ENCODE data around the gene PLD5. TPM values are rescaled to one million over a fixed set of nuclear protein-coding genes. Genes with fewer than 3 reads are reported as not detected.
"Not testable (repeated sequence)": the region's sequence is repeated elsewhere in the genome, so short reads cannot be mapped to it uniquely, and the experiment has no call there.

PLD5 gene
- total RNA-seq, 2 donors from 2014 or later = 1.8 TPM; not detected in 1

GRCh38 chr1:242349636-242350035 lies 174.9 kb downstream of the PLD5 start:
- Histone ChIP-seq H3K4me1 (no peaks in the 10 kb centered on the region), H3K36me3 (replicated peaks in 1 of 2; ENCODE audit: insufficient read depth in 1 of 2, low read depth in 2 of 2) (no peaks in the 10 kb centered on the region), H3K9me3 (no peaks in the 10 kb centered on the region), H3K4me3 (no peak overlapping the region), H3K27me3 (no peaks in the 10 kb centered on the region), H3K27ac (no peak overlapping the region)
- intact Hi-C loops (cut with DNase I) = no loop called here
- WGBS, 2 donors = 46 to 60% methylated on average over 1 of the region's 1 CpG
- no peak for DNase-seq
- no peak for TF ChIP-seq POLR2A (IDR thresholded peaks at IDR 0.05)
- TF ChIP-seq CTCF (IDR thresholded peaks at IDR 0.05) = no peak
- ATAC-seq = no peak

DNA sequence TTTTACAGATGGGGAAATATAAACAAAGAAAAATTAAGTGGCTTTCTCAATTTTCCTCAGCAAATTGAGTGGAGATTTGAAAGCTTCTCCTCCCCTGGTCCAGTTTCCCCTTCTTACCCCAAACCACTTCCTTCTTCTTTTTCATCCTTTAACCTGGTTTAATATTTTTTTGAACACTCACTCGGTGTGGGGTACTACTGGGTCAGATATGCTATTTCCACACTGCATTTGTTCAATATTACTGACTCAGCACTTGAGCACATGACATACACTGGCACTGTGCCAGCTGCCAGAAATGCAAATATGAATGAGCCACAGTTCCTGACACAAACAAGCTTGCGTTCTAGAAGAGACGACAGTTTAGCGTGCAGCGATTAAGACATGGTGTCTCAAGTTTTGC lies 193.6 kb downstream of the PLD5 start:
- WGBS, 2 donors = 20 to 30% methylated on average over 5 of the region's 5 CpGs
- H3K36me3 ChIP-seq (replicated peaks in 1 of 2; ENCODE audit: insufficient read depth in 1 of 2, low read depth in 2 of 2) = not testable (repeated sequence)

DNA sequence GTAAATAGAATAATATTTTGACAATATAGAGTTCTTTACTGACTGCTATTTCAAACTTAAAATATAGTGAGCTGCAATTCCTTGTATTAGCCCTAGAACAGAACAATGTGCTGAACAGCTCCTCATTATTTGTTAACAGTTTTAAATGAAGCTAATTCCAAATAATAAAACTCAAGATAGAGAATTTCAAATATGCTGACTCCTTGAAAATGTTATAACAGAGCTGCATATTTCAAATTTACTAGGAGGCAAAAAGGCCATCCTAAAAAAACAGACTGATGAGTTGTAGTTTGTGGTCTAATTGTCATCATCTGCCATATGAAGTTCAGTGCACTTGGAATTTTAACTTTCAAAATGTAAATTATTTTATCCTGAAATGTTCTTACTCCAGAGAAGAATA lies 197.1 kb downstream of the PLD5 start:
- intact Hi-C loops (cut with DNase I); H3K4me3 ChIP-seq; H3K4me1 ChIP-seq; ATAC-seq; DNase-seq; H3K27me3 ChIP-seq; H3K27ac ChIP-seq; H3K36me3 ChIP-seq (replicated peaks in 1 of 2; ENCODE audit: insufficient read depth in 1 of 2, low read depth in 2 of 2); H3K9me3 ChIP-seq: not testable (repeated sequence)

More for the DNA sequence above, 193.6 kb downstream of the PLD5 start:
- H3K27ac ChIP-seq; intact Hi-C loops (cut with DNase I); ATAC-seq; H3K4me3 ChIP-seq; H3K9me3 ChIP-seq; H3K4me1 ChIP-seq; H3K27me3 ChIP-seq: not testable (repeated sequence)
- DNase-seq = peak in 1 of 4 donors; percentile 4

GRCh38 chr1:242321981-242322380 lies 202.5 kb downstream of the PLD5 start:
- H3K36me3 ChIP-seq (replicated peaks in 1 of 2; ENCODE audit: insufficient read depth in 1 of 2, low read depth in 2 of 2); H3K27ac ChIP-seq; H3K27me3 ChIP-seq; H3K9me3 ChIP-seq; intact Hi-C loops (cut with DNase I); DNase-seq; H3K4me1 ChIP-seq; ATAC-seq; H3K4me3 ChIP-seq: not testable (repeated sequence)
- 46 to 50% methylated on average over 7 of the region's 7 CpGs for WGBS, 2 donors

GRCh38 chr1:242318140-242318539 lies 206.4 kb downstream of the PLD5 start:
- no peak for TF ChIP-seq CTCF (IDR thresholded peaks at IDR 0.05)
- TF ChIP-seq POLR2A (IDR thresholded peaks at IDR 0.05) = no peak
- DNase-seq (peak in 2 of 4 donors; percentile 5 to 10), ATAC-seq (no peak)
- Histone ChIP-seq H3K27me3 (no peaks in the 10 kb centered on the region), H3K4me3 (no peak overlapping the region), H3K36me3 (replicated peaks in 1 of 2; ENCODE audit: insufficient read depth in 1 of 2, low read depth in 2 of 2) (no peaks in the 10 kb centered on the region), H3K9me3 (no peaks in the 10 kb centered on the region), H3K4me1 (no peaks in the 10 kb centered on the region), H3K27ac (no peak overlapping the region)
- WGBS, 2 donors = 61 to 72% methylated on average over 10 of the region's 10 CpGs
- intact Hi-C loops (cut with DNase I) = no loop called here

DNA sequence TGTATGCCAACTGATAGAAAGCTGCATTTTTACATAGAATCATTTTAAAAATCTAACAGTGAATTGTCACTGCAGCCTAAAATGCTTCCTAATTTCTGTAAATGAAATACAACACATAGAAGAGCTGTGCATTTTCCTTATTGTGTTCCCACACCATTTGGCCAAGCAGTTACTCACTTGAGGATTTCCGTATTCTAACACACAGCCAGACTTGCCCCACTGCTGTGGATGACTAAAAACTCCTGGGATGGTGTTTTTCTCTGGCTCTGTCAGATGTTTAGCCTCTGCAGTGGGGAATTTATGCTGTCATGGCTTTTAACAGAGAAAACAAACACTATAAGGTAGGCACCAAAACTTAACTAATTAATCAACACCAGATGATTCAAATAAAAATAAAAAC lies 209.6 kb downstream of the PLD5 start:
- H3K27me3 ChIP-seq; DNase-seq; H3K4me1 ChIP-seq; H3K9me3 ChIP-seq; H3K4me3 ChIP-seq; H3K36me3 ChIP-seq (replicated peaks in 1 of 2; ENCODE audit: insufficient read depth in 1 of 2, low read depth in 2 of 2); intact Hi-C loops (cut with DNase I); H3K27ac ChIP-seq; ATAC-seq: not testable (repeated sequence)
- 67 to 86% methylated on average over 1 of the region's 1 CpG for WGBS, 2 donors

GRCh38 chr1:242314085-242314649 lies 210.3 kb downstream of the PLD5 start:
- H3K4me3 ChIP-seq; H3K27ac ChIP-seq; ATAC-seq; H3K9me3 ChIP-seq; DNase-seq; H3K36me3 ChIP-seq (replicated peaks in 1 of 2; ENCODE audit: insufficient read depth in 1 of 2, low read depth in 2 of 2); H3K4me1 ChIP-seq; intact Hi-C loops (cut with DNase I); H3K27me3 ChIP-seq: not testable (repeated sequence)
- WGBS, 2 donors = 40 to 47% methylated on average over 3 of the region's 3 CpGs

GRCh38 chr1:242308681-242309080 lies 215.8 kb downstream of the PLD5 start:
- intact Hi-C loops (cut with DNase I); DNase-seq; H3K4me3 ChIP-seq; H3K27me3 ChIP-seq; H3K27ac ChIP-seq; H3K4me1 ChIP-seq; H3K9me3 ChIP-seq; ATAC-seq; H3K36me3 ChIP-seq (replicated peaks in 1 of 2; ENCODE audit: insufficient read depth in 1 of 2, low read depth in 2 of 2): not testable (repeated sequence)
- 45 to 50% methylated on average over 7 of the region's 7 CpGs for WGBS, 2 donors

DNA sequence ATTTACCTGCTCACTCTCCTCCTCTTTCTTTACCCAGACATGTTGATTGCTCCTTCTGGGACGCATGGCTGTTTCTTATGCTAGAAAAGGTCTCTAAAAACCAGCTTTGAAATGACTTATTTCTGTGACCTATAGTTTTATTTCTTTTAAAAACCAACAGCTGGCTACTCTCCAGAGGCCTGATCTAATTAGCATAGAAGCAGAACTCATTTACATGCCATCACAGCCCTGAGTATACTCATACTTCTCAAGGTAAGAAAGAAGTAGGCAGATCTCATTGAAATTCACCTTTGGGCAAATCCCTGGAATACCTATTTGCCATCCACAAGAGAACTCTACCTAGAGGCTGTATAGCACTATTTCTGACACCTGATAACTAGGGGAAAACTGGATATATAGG lies 230.7 kb downstream of the PLD5 start:
- H3K27ac ChIP-seq; H3K36me3 ChIP-seq (replicated peaks in 1 of 2; ENCODE audit: insufficient read depth in 1 of 2, low read depth in 2 of 2); H3K4me1 ChIP-seq; H3K4me3 ChIP-seq; DNase-seq; intact Hi-C loops (cut with DNase I); H3K27me3 ChIP-seq; ATAC-seq; H3K9me3 ChIP-seq: not testable (repeated sequence)
- WGBS, 2 donors = 67 to 83% methylated on average over 1 of the region's 1 CpG

DNA sequence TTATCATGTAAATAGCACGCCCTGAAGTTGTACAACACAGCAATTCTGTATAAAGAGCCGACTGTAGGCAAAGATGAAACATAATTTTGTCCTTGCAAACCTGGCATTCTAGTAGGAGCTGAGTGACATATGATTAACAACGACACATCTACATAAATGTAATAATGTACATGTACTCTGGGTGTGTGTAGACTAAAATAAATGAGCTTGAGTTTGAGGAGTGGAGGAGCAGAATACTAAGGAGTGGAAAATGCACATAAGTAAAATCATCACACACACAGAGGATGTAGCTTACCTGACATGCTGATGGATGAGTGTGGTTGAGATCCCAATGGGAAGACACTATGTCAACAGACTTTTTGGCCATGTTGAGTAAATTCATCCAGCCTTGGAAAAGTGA lies 236.4 kb downstream of the PLD5 start:
- 45 to 53% methylated on average over 3 of the region's 3 CpGs for WGBS, 2 donors
- H3K4me3 ChIP-seq; H3K36me3 ChIP-seq (replicated peaks in 1 of 2; ENCODE audit: insufficient read depth in 1 of 2, low read depth in 2 of 2); ATAC-seq; H3K27ac ChIP-seq; H3K4me1 ChIP-seq; H3K27me3 ChIP-seq; intact Hi-C loops (cut with DNase I); H3K9me3 ChIP-seq; DNase-seq: not testable (repeated sequence)

All from body of pancreas (tissue), 4 donors.